GM23248 (cell line): Measurements from ENCODE around the gene CLEC7A.

ENCODE experiments used
- EZH2 ChIP-seq: fragments of 200-600 bp; sonication (generic); IDR thresholded peaks from 2 replicates; pipeline ENCODE4 v1.6.1; 2018; ENCODE audit warnings: antibody characterized with exemption, mild to moderate bottlenecking; ENCODE audit not compliant: insufficient read depth, poor library complexity, severe bottlenecking
- EZH2phosphoT487 ChIP-seq: fragments of 200-600 bp; sonication (generic); IDR thresholded peaks from 2 replicates; pipeline ENCODE4 v1.6.1; 2018; ENCODE audit warnings: antibody characterized with exemption, moderate library complexity, mild to moderate bottlenecking, low read depth; ENCODE audit not compliant: insufficient read depth

DNA sequence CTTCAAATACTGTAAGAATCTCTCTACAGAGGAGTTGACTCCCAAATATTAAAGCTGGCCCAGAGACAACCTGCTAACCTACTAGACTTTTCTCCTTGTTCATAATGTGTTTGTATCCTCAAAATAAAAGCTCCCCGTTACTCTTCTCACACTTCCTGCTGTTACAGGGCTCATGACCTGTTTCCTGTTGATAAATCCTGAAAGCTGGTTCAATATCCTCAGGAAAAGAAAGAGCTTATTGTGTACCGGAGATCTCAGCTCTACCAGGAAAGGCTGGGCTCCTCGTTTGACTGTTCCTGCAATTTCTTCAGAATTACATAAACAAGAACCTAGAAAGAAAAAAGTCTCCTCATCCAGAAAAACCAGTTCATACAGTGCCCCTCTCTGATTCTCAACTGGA is 62.1 kb downstream of the CLEC7A start:
- TF ChIP-seq EZH2 (no peak), EZH2phosphoT487 (no peak)
